AG04449 (cell line): ENCODE results near the gene PTPRO.

Experiments used
- CTCF ChIA-PET: fragments of 350-600 bp; formaldehyde crosslinking; extraction: SDS; loops from one replicate; lab custom pipeline; 2021; ENCODE audit warnings: antibody characterized with exemption; lab: Yijun Ruan, JAX
- POLR2A ChIA-PET: fragments of 400-600, 350-600 bp; formaldehyde crosslinking; extraction: SDS; loops from one replicate; lab custom pipeline; 2020; ENCODE audit warnings: antibody characterized with exemption, inconsistent platforms; lab: Yijun Ruan, JAX
- DNase-seq: peaks from one replicate; pipeline ENCODE4 v3.0.0-alpha.2; 2010; ENCODE audit warnings: low read depth, low spot score
- H3K4me3 ChIP-seq: 2 replicates; pipeline ENCODE4 v1.5.1; 2011; ENCODE audit warnings: low read depth, mild to moderate bottlenecking, control low read depth, low read length
- TF ChIP-seq, protein P1 (sequence below): IDR thresholded peaks from one replicate; pipeline ENCODE4 v1.5.1; 2011; ENCODE audit warnings: mild to moderate bottlenecking, moderate library complexity, low read length, control low read depth, inconsistent platforms; ENCODE audit not compliant: insufficient read depth; ENCODE audit errors: missing control alignments

Gene PTPRO

DNA sequence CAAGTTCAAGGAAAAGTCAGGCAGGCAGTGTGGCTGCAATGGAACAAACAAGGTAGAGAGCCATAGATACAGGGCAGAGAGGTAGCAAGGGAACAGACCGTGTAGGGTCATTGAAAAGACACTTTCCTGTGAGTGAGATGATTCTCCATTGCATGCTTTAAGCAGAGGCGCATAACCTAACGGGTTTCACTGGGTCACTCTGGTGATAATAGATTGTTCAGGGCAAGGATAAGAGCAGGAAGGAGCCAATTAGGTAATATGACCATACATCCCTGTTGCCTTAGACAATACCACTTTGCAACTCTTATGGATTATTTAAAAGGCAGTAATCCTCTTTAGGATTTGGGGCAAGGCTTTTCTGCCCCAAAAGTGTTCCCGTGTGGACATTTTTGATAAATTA is 214.1 kb downstream of the PTPRO start:
- no peak overlapping the region for H3K4me3 ChIP-seq
- CTCF ChIA-PET: interaction anchor here (1.0 to 11.9 kb wide), 5 partner anchors 32 to 320 kb away, joined by 3 to 542 read pairs (median 4); no protein-coding TSS in a partner anchor
- TF ChIP-seq, protein P1, sequence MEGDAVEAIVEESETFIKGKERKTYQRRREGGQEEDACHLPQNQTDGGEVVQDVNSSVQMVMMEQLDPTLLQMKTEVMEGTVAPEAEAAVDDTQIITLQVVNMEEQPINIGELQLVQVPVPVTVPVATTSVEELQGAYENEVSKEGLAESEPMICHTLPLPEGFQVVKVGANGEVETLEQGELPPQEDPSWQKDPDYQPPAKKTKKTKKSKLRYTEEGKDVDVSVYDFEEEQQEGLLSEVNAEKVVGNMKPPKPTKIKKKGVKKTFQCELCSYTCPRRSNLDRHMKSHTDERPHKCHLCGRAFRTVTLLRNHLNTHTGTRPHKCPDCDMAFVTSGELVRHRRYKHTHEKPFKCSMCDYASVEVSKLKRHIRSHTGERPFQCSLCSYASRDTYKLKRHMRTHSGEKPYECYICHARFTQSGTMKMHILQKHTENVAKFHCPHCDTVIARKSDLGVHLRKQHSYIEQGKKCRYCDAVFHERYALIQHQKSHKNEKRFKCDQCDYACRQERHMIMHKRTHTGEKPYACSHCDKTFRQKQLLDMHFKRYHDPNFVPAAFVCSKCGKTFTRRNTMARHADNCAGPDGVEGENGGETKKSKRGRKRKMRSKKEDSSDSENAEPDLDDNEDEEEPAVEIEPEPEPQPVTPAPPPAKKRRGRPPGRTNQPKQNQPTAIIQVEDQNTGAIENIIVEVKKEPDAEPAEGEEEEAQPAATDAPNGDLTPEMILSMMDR: no peak
- POLR2A ChIA-PET: no interaction called here
- DNase-seq: no peak

DNA sequence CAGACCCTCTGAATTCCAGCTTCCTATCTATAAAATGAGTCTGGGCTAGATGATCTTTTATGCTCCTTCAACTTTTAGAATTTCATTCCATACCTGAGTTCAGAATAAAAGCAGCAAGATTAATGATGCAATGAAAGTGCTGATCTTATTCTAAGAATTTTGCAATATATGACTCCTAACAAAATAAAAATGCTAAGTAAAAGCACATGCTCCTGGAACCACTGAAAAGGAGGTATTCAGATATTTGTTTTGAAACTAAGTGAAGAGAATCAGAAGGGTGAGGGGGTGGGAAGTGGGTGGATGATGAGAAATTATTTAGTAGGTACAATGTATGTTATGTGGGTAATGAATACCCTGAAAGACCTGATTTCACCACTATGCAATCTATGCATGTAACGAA is 216.6 kb downstream of the PTPRO start:
- ChIA-PET CTCF (interaction anchor here (1.4 to 3.8 kb wide), 2 partner anchors 45 to 49 kb away, joined by 7 to 18 read pairs; no protein-coding TSS in a partner anchor), POLR2A (no interaction called here)
- TF ChIP-seq, protein P1: no peak
- no peak for DNase-seq
- no peak overlapping the region for H3K4me3 ChIP-seq

DNA sequence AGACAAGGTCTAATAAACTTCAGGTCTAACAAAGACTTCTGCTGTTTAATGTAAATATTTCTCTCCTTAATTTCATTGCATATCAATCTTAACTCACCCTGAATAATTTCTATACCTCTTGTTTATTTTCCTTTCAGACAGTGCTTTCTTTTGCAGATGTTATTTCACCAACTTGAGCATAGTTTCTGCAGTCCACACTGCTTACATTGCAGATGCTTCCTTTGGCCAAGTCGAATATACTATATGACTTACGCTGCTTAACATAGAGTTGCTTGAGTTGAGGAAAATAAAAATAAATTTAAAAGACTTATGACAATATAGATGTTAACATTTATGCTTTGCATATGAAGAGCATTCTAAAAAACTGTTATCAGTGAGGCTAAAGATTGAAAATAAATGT is 217.7 kb downstream of the PTPRO start:
- no peak for DNase-seq
- TF ChIP-seq, protein P1: no peak
- no peak overlapping the region for H3K4me3 ChIP-seq
- ChIA-PET CTCF (interaction anchor here (0.9 to 3.8 kb wide), 4 partner anchors 8 to 48 kb away, joined by 3 to 18 read pairs (median 12); no protein-coding TSS in a partner anchor), POLR2A (interaction anchor here (0.5 to 1.2 kb wide), 2 partner anchors 17 to 19 kb away, joined by 3 read pairs; no protein-coding TSS in a partner anchor)

DNA sequence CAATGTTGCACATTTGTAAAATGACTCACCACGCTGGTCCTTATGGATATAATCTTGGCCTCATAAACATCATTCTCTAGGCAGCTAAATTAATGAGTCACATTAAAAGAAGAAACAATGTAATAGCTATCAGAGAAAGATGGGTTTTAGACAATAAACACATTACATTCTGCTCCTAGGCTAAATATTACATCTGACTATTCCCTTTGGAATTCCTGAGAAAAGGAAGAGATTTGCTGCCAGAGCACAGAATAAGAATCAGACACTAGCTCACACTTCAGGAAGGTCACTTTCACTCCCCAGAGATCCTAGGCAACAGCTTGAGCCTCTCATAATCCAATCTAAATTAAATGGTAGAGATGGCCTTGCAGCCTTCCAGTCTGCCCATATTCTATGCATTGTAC is 218.2 kb downstream of the PTPRO start:
- ChIA-PET POLR2A (interaction anchor here (0.5 to 1.2 kb wide), 2 partner anchors 16 to 19 kb away, joined by 3 read pairs; no protein-coding TSS in a partner anchor), CTCF (interaction anchor here (0.9 to 3.8 kb wide), 4 partner anchors 8 to 48 kb away, joined by 3 to 18 read pairs (median 12); no protein-coding TSS in a partner anchor)
- no peak overlapping the region for H3K4me3 ChIP-seq
- TF ChIP-seq, protein P1: no peak
- DNase-seq: no peak

DNA sequence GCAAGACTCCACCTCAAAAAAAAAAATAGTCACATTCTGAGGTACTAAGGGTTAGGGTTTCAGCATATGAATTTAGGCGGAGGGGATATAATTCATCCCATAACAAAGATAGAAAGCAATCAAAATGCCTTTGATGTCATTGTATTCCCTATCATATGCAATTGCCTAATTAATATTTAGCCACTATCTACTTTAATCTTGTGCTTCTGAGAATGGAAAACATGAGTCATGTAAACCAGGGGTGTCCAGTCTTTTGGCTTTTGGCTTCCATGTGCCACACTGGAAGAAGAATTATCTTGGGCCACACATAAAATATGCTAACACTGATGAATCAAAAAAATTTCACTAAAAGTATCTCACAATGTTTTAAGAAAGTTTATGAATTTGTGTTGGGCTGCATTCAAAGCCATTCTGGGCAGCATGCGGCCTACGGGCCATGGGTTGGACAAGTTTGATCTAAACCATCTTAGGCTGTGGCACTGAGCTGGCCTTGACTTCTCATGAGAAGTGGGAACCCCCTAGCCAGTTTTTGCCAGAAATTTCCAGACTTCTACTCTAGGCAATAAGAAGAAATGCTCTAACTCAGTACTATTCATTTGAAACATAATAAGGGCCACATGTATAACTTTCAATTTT is 219.8 kb downstream of the PTPRO start:
- ChIA-PET POLR2A (no interaction called here), CTCF (interaction anchor here (1.2 to 3.8 kb wide), 3 partner anchors 10 to 46 kb away, joined by 3 to 18 read pairs (median 6); no protein-coding TSS in a partner anchor)
- TF ChIP-seq, protein P1: no peak
- H3K4me3 ChIP-seq: no peak overlapping the region
- no peak for DNase-seq

DNA sequence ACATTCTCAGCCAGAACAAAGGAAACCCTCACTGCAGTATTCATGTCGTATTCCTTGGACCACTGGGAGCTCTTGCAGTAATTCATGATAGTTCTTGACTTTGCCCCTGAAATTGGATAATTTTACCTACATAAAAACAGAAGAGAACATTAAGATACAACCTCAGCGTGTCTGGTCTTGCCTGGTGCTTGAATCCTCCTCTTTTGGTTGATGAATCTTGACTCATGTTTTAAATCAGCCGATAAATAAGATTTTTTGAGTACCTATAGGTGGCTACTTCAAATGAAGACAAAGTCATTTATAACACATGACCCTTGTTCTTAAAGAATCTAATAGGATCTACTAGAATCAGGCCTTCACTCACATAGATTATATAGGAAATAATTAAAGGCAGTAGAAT is 221.0 kb downstream of the PTPRO start:
- no peak overlapping the region for H3K4me3 ChIP-seq
- TF ChIP-seq, protein P1: no peak
- POLR2A ChIA-PET: no interaction called here
- DNase-seq: no peak
- CTCF ChIA-PET: interaction anchor here (1.2 to 1.7 kb wide), 3 partner anchors 9 to 41 kb away, joined by 3 to 6 read pairs (median 4); no protein-coding TSS in a partner anchor
